ENCODE data around the gene SENP8. TPM values are rescaled to one million over a fixed set of nuclear protein-coding genes. Genes with fewer than 3 reads are reported as not detected.

Gene SENP8
- polyA plus RNA-seq, 4 donors = 0.81 to 3.9 (median 1.4) TPM

DNA sequence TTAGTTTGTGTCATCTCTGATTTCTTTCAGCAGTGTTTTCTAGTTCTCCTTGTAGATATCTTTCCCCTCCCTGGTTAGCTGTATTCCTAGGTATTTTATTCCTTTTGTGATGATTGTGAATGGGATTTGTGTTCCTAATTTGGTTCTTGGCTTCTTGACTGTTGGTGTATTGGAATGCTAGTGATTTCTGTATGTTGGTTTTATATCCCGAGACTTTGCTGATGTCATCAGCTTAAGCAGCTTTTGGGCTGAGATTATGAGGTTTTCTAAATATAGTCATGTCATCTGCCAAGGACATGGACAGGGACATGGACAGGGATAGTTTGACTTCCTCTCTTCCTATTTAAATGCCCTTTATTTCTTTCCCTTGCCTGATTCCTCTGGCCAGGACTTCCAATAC is 36.0 kb upstream of the SENP8 start:
- 91 to 100% (median 96%) methylated on average over 1 of the region's 1 CpG for WGBS, 3 donors
- peaks cover 0 to 4% (median 0%) of the 10 kb centered on the region in 3 donors for H3K36me3 ChIP-seq (ENCODE audit: control insufficient read depth in 3 of 3, insufficient read depth in 2 of 3, low read depth in 1 of 3, low read length in 3 of 3)
- FAIRE-seq (no peak), DNase-seq (no peak)
- no peaks in the 10 kb centered on the region for H3K27me3 ChIP-seq (ENCODE audit: control insufficient read depth in 3 of 3, insufficient read depth in 3 of 3, low read length in 3 of 3)
- H3K9me3 ChIP-seq (ENCODE audit: control insufficient read depth in 2 of 2, insufficient read depth in 1 of 2, low read depth in 1 of 2, low read length in 1 of 2) = peaks cover 0 to 6% of the 10 kb centered on the region in 2 donors
- no peaks in the 10 kb centered on the region for H3K4me1 ChIP-seq (ENCODE audit: control insufficient read depth in 3 of 3, insufficient read depth in 2 of 3, low read depth in 1 of 3, low read length in 2 of 3)
- no peak overlapping the region for H3K4me3 ChIP-seq (ENCODE audit: low read depth in 1 of 3, low read length in 3 of 3)
- H3K27ac ChIP-seq (ENCODE audit: low read depth in 1 of 3, low read length in 2 of 3) = no peak overlapping the region

DNA sequence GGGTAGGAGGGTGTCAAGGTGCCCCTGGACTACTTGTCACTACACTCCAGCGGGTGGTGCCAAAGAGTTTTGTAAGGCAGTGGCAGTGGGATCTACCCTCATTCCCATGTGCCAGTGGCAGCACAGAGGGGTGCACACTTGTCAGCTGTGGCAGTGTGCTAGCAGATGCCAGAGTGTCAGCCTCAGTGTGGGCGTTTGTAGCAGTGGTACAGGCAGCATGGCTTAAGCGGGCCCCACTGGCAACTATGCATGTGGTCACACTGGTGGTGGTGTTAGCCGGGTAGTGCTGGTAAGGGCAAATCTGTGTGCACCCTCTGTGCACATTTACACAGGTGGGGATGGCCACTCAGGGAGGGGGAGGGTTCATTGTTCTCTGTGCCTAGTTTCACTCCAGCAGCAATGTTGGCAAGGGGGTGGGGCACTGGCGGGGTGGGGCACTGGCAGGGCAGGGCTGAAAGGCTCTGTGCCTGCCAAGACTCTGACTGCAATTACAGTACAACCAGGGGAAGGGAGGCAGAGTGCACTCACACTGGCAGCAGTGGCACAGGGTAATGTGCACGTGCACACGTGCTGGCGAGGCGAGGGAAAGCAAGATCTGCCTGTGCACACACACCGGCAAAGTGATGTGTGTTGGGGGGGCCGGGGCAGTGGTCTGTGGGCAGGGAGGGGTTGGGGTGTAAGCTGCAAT is 32.0 kb upstream of the SENP8 start:
- FAIRE-seq (no peak), DNase-seq (peak in 1 of 2 donors; percentile 79)
- H3K36me3 ChIP-seq (ENCODE audit: control insufficient read depth in 3 of 3, insufficient read depth in 2 of 3, low read depth in 1 of 3, low read length in 3 of 3) = peaks cover 0 to 4% (median 0%) of the 10 kb centered on the region in 3 donors
- 68 to 85% (median 74%) methylated on average over 11 of the region's 11 CpGs for WGBS, 3 donors
- no peak overlapping the region for H3K4me3 ChIP-seq (ENCODE audit: low read depth in 1 of 3, low read length in 3 of 3)
- no peak overlapping the region for H3K27ac ChIP-seq (ENCODE audit: low read depth in 1 of 3, low read length in 2 of 3)
- H3K27me3 ChIP-seq (ENCODE audit: control insufficient read depth in 3 of 3, insufficient read depth in 3 of 3, low read length in 3 of 3) = no peaks in the 10 kb centered on the region
- no peaks in the 10 kb centered on the region for H3K4me1 ChIP-seq (ENCODE audit: control insufficient read depth in 3 of 3, insufficient read depth in 2 of 3, low read depth in 1 of 3, low read length in 2 of 3)
- peaks cover 0 to 6% of the 10 kb centered on the region in 2 donors for H3K9me3 ChIP-seq (ENCODE audit: control insufficient read depth in 2 of 2, insufficient read depth in 1 of 2, low read depth in 1 of 2, low read length in 1 of 2)

DNA sequence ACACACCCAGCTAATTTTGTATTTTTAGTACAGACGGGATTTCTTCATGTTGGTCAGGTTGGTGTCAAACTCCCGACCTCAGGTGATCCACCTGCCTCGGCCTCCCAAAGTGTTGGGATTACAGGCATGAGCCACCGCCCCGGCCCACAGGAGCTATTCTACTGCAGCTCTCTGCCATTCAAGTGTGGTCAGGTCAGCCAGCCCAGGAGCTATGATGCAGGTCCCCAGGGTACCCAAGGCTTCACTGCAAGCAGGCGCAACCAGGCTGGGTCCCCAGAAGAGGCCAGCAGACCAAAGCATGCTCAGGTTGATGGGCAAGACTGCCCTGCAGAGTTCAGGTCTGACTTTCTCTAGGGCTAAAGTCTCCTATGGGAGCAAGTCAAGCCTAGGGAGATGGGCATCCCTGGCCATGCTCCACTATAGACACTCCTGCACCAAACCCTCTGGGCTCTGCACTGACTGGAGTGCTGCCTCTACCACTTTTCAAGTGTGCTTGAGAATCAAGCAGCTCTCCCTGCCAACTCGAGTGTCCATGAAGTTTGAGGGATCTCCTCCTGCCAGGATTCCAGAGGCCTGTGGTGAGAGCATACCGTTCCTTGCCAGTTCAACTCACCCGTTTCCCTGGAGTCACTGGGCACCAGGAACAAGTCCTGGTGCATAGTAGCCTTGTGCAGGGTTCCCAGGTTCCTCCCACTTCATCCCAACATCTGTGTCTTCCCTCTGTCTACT is 31.1 kb upstream of the SENP8 start:
- no peak for FAIRE-seq
- H3K27ac ChIP-seq (ENCODE audit: low read depth in 1 of 3, low read length in 2 of 3) = no peak overlapping the region
- H3K4me3 ChIP-seq (ENCODE audit: low read depth in 1 of 3, low read length in 3 of 3) = peak overlapping the region in 1 of 3 donors; percentile 0
- WGBS, 3 donors = 90 to 93% (median 91%) methylated on average over 9 of the region's 9 CpGs
- H3K36me3 ChIP-seq (ENCODE audit: control insufficient read depth in 3 of 3, insufficient read depth in 2 of 3, low read depth in 1 of 3, low read length in 3 of 3) = peaks cover 0 to 4% (median 0%) of the 10 kb centered on the region in 3 donors
- no peaks in the 10 kb centered on the region for H3K27me3 ChIP-seq (ENCODE audit: control insufficient read depth in 3 of 3, insufficient read depth in 3 of 3, low read length in 3 of 3)
- no peak for DNase-seq
- peaks cover 0 to 6% of the 10 kb centered on the region in 2 donors for H3K9me3 ChIP-seq (ENCODE audit: control insufficient read depth in 2 of 2, insufficient read depth in 1 of 2, low read depth in 1 of 2, low read length in 1 of 2)
- no peaks in the 10 kb centered on the region for H3K4me1 ChIP-seq (ENCODE audit: control insufficient read depth in 3 of 3, insufficient read depth in 2 of 3, low read depth in 1 of 3, low read length in 2 of 3)

DNA sequence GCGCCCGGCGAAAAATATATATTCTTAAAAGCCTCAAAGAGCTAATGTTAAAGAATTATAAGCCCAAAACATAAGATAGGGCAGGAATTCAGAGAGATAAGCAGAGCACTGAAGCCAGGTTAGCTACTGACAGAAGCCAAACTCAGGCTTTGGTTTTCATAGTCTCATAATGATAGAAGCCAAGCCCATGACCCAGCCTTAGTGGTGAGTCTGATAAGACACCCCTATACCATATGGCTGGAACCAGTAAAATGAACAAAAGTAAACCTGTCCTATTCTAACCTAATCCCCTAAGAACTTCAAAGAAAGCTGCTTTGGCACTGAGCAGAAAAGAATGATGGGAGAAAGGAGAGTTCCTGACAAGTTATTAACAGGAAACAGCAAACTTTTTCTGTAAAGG is 26.2 kb upstream of the SENP8 start:
- no peaks in the 10 kb centered on the region for H3K4me1 ChIP-seq (ENCODE audit: control insufficient read depth in 3 of 3, insufficient read depth in 2 of 3, low read depth in 1 of 3, low read length in 2 of 3)
- no peak overlapping the region for H3K27ac ChIP-seq (ENCODE audit: low read depth in 1 of 3, low read length in 2 of 3)
- H3K4me3 ChIP-seq (ENCODE audit: low read depth in 1 of 3, low read length in 3 of 3) = no peak overlapping the region
- peaks cover 0 to 7% (median 0%) of the 10 kb centered on the region in 3 donors for H3K36me3 ChIP-seq (ENCODE audit: control insufficient read depth in 3 of 3, insufficient read depth in 2 of 3, low read depth in 1 of 3, low read length in 3 of 3)
- 99% methylated on average over 3 of the region's 3 CpGs for WGBS, 3 donors
- no peaks in the 10 kb centered on the region for H3K27me3 ChIP-seq (ENCODE audit: control insufficient read depth in 3 of 3, insufficient read depth in 3 of 3, low read length in 3 of 3)
- DNase-seq (no peak), FAIRE-seq (no peak)
- H3K9me3 ChIP-seq (ENCODE audit: control insufficient read depth in 2 of 2, insufficient read depth in 1 of 2, low read depth in 1 of 2, low read length in 1 of 2) = no peaks in the 10 kb centered on the region

DNA sequence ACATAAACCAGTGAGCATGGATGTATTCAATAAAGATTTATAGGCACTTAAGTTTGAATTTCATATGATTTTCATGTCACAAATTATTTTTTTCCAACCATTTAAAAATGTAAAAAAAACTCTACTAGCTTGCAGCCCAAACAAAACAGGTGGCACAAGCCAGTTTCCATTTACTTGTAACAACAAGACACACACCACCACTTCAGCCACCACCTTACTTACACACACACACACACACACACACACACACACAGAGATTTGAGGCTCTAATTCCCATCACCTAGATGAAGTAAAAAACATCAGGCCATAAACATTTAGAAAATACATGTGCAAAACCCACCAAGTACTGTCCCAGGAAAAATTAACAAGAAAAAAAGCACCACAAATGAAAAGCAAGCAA is 25.5 kb upstream of the SENP8 start:
- Histone ChIP-seq H3K4me3 (ENCODE audit: low read depth in 1 of 3, low read length in 3 of 3) (no peak overlapping the region), H3K9me3 (ENCODE audit: control insufficient read depth in 2 of 2, insufficient read depth in 1 of 2, low read depth in 1 of 2, low read length in 1 of 2) (no peaks in the 10 kb centered on the region), H3K27ac (ENCODE audit: low read depth in 1 of 3, low read length in 2 of 3) (no peak overlapping the region), H3K27me3 (ENCODE audit: control insufficient read depth in 3 of 3, insufficient read depth in 3 of 3, low read length in 3 of 3) (no peaks in the 10 kb centered on the region), H3K4me1 (ENCODE audit: control insufficient read depth in 3 of 3, insufficient read depth in 2 of 3, low read depth in 1 of 3, low read length in 2 of 3) (no peaks in the 10 kb centered on the region), H3K36me3 (ENCODE audit: control insufficient read depth in 3 of 3, insufficient read depth in 2 of 3, low read depth in 1 of 3, low read length in 3 of 3) (peaks cover 0 to 5% (median 0%) of the 10 kb centered on the region in 3 donors)
- DNase-seq (no peak), FAIRE-seq (no peak)

DNA sequence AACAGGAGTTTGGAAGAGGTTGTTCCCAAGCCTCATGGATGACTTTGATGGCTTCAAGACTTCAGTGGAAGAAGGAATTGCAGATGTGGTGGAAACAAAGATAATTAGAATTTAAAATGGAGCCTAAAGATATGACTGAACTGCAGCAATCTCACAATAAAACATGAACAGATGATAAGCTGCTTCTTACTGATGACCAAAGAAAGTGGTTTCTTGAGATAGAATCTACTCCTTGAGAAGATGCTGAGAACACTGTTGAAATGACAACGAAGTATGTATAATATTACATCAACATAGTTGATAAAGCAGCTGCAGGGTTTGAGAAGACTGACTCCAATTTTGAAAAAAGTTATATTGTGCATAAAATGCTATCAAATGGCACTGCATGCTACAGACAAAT is 21.4 kb upstream of the SENP8 start:
- H3K4me3 ChIP-seq (ENCODE audit: low read depth in 1 of 3, low read length in 3 of 3) = no peak overlapping the region
- DNase-seq (no peak), FAIRE-seq (no peak)
- H3K4me1 ChIP-seq (ENCODE audit: control insufficient read depth in 3 of 3, insufficient read depth in 2 of 3, low read depth in 1 of 3, low read length in 2 of 3) = no peaks in the 10 kb centered on the region
- 87 to 100% (median 91%) methylated on average over 1 of the region's 1 CpG for WGBS, 3 donors
- no peaks in the 10 kb centered on the region for H3K27me3 ChIP-seq (ENCODE audit: control insufficient read depth in 3 of 3, insufficient read depth in 3 of 3, low read length in 3 of 3)
- H3K27ac ChIP-seq (ENCODE audit: low read depth in 1 of 3, low read length in 2 of 3) = no peak overlapping the region
- peaks cover 0 to 10% (median 0%) of the 10 kb centered on the region in 3 donors for H3K36me3 ChIP-seq (ENCODE audit: control insufficient read depth in 3 of 3, insufficient read depth in 2 of 3, low read depth in 1 of 3, low read length in 3 of 3)
- H3K9me3 ChIP-seq (ENCODE audit: control insufficient read depth in 2 of 2, insufficient read depth in 1 of 2, low read depth in 1 of 2, low read length in 1 of 2) = no peaks in the 10 kb centered on the region

DNA sequence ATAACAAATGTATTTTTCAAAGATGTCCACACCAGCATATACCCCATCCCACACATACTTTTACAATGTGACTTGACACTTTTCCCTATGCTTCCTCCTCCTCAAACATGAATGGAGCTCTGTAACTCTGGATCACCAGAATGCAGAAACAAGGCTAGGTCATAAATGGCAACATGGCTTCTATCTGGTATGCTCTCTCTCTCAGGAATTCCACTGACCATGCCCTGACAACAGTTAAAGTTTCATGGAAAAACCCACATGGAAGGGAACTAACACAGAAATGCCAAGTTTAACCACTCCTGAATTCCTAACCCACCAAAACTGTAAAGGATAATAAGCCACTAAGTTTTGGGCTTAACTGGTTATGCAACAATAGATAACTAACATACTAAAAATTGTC is 20.2 kb upstream of the SENP8 start:
- peaks cover 0 to 10% (median 0%) of the 10 kb centered on the region in 3 donors for H3K36me3 ChIP-seq (ENCODE audit: control insufficient read depth in 3 of 3, insufficient read depth in 2 of 3, low read depth in 1 of 3, low read length in 3 of 3)
- H3K27me3 ChIP-seq (ENCODE audit: control insufficient read depth in 3 of 3, insufficient read depth in 3 of 3, low read length in 3 of 3) = no peaks in the 10 kb centered on the region
- FAIRE-seq (no peak), DNase-seq (no peak)
- H3K4me3 ChIP-seq (ENCODE audit: low read depth in 1 of 3, low read length in 3 of 3) = no peak overlapping the region
- H3K27ac ChIP-seq (ENCODE audit: low read depth in 1 of 3, low read length in 2 of 3) = no peak overlapping the region
- H3K4me1 ChIP-seq (ENCODE audit: control insufficient read depth in 3 of 3, insufficient read depth in 2 of 3, low read depth in 1 of 3, low read length in 2 of 3) = no peaks in the 10 kb centered on the region
- no peaks in the 10 kb centered on the region for H3K9me3 ChIP-seq (ENCODE audit: control insufficient read depth in 2 of 2, insufficient read depth in 1 of 2, low read depth in 1 of 2, low read length in 1 of 2)

DNA sequence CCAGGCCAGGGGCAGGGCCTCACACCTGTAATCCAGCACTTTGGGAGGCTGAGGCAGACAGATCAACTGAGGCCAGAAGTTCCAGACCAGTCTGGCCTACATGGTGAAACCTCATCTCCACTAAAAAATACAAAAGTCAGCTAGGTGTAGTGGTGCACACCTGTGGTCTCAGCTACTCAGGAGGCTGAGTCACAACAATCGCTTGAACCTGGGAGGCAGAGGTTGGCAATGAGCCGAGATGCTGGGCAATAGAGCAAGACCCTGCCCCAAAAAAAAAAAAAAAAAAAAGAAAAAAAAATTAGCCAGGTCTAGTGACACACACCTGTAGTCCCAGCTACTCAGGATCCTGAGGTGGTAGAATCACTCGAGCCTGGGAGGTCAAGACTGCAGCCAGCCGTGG is 19.0 kb upstream of the SENP8 start:
- no peak overlapping the region for H3K4me3 ChIP-seq (ENCODE audit: low read depth in 1 of 3, low read length in 3 of 3)
- FAIRE-seq (no peak), DNase-seq (no peak)
- H3K36me3 ChIP-seq (ENCODE audit: control insufficient read depth in 3 of 3, insufficient read depth in 2 of 3, low read depth in 1 of 3, low read length in 3 of 3) = peaks cover 0 to 8% (median 0%) of the 10 kb centered on the region in 3 donors
- no peaks in the 10 kb centered on the region for H3K4me1 ChIP-seq (ENCODE audit: control insufficient read depth in 3 of 3, insufficient read depth in 2 of 3, low read depth in 1 of 3, low read length in 2 of 3)
- H3K27me3 ChIP-seq (ENCODE audit: control insufficient read depth in 3 of 3, insufficient read depth in 3 of 3, low read length in 3 of 3) = no peaks in the 10 kb centered on the region
- no peaks in the 10 kb centered on the region for H3K9me3 ChIP-seq (ENCODE audit: control insufficient read depth in 2 of 2, insufficient read depth in 1 of 2, low read depth in 1 of 2, low read length in 1 of 2)
- H3K27ac ChIP-seq (ENCODE audit: low read depth in 1 of 3, low read length in 2 of 3) = no peak overlapping the region
- 91 to 98% (median 94%) methylated on average over 4 of the region's 4 CpGs for WGBS, 3 donors

Measured in small intestine (tissue), 7 donors.